ENCODE measurements around the gene COLEC11. TPM values are rescaled to one million over a fixed set of nuclear protein-coding genes. Genes with fewer than 3 reads are reported as not detected.

The COLEC11 gene
- polyA plus RNA-seq, 1 donor (not counting 4 experiments of a cell fraction or from before 2014, with no cell fraction given), result not detected

DNA sequence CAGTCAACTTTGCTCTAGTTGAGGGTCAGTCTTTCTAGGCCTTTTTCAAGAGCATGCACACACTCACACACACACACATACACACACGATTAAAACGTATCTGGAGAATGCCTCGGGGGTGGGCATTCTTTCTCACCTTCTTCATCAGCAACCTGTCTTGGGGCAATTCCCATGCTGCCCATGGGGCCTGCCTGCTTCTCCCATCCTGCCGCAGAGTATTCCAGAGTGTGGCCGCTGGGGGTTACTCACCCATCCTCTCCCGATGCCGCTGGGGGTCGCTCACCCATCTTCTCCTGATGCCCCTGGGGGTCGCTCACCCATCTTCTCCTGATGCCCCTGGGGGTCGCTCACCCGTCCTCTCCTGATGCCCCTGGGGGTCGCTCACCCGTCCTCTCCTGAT, 52.3 kb downstream of the COLEC11 start:
- no peak for DNase-seq (ENCODE audit: low read depth, low spot score)
- H3K4me1 ChIP-seq (ENCODE audit: control insufficient read depth, extremely low read depth, insufficient read depth, low read length), result peaks cover 7% of the 10 kb centered on the region
- no peak overlapping the region for H3K4me2 ChIP-seq (ENCODE audit: control insufficient read depth, extremely low read depth, insufficient read depth, low read depth, low read length)
- no peak for TF ChIP-seq EZH2 (IDR thresholded peaks at IDR 0.05; ENCODE audit: low read length)
- TF ChIP-seq, protein P1, sequence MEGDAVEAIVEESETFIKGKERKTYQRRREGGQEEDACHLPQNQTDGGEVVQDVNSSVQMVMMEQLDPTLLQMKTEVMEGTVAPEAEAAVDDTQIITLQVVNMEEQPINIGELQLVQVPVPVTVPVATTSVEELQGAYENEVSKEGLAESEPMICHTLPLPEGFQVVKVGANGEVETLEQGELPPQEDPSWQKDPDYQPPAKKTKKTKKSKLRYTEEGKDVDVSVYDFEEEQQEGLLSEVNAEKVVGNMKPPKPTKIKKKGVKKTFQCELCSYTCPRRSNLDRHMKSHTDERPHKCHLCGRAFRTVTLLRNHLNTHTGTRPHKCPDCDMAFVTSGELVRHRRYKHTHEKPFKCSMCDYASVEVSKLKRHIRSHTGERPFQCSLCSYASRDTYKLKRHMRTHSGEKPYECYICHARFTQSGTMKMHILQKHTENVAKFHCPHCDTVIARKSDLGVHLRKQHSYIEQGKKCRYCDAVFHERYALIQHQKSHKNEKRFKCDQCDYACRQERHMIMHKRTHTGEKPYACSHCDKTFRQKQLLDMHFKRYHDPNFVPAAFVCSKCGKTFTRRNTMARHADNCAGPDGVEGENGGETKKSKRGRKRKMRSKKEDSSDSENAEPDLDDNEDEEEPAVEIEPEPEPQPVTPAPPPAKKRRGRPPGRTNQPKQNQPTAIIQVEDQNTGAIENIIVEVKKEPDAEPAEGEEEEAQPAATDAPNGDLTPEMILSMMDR (optimal IDR thresholded peaks at IDR 0.05 in 1 of 3, IDR thresholded peaks at IDR 0.05 in 1 of 3, conservative IDR thresholded peaks at IDR 0.05 in 1 of 3; ENCODE audit: extremely low read depth in 1 of 3, insufficient read depth in 2 of 3, low read length in 3 of 3), result no peak
- no peak overlapping the region for H3K4me3 ChIP-seq (ENCODE audit: control insufficient read depth in 2 of 3, extremely low read depth in 1 of 3, insufficient read depth in 2 of 3, low read depth in 1 of 3, low read length in 3 of 3)
- no peaks in the 10 kb centered on the region for H3K9me1 ChIP-seq (ENCODE audit: control insufficient read depth, extremely low read depth, insufficient read depth, low read length)
- no peak overlapping the region for H3K27ac ChIP-seq (ENCODE audit: control insufficient read depth, insufficient read depth, low read length)
- no peaks in the 10 kb centered on the region for H3K9me3 ChIP-seq (ENCODE audit: control insufficient read depth, low read depth, low read length)
- H3K27me3 ChIP-seq (ENCODE audit: control insufficient read depth, extremely low read depth, insufficient read depth, low read length), result peaks cover 7% of the 10 kb centered on the region
- no peak for FAIRE-seq
- H2AFZ ChIP-seq (ENCODE audit: control insufficient read depth, low read length), result no peak overlapping the region
- H3K36me3 ChIP-seq (ENCODE audit: control insufficient read depth in 2 of 2, extremely low read depth in 1 of 2, insufficient read depth in 2 of 2, low read length in 2 of 2), result no peaks in the 10 kb centered on the region
- H4K20me1 ChIP-seq (ENCODE audit: control insufficient read depth, extremely low read depth, insufficient read depth, low read length), result no peaks in the 10 kb centered on the region
- H3K9ac ChIP-seq (ENCODE audit: control insufficient read depth, extremely low read depth, insufficient read depth, low read length), result no peak overlapping the region
- dilution Hi-C loops (cut with MboI; ENCODE audit: extremely low pct_ligation_motif_present, low sequenced_read_pairs), result no loop called here
- no peaks in the 10 kb centered on the region for H3K79me2 ChIP-seq (ENCODE audit: control insufficient read depth, insufficient read depth, low read length)

DNA sequence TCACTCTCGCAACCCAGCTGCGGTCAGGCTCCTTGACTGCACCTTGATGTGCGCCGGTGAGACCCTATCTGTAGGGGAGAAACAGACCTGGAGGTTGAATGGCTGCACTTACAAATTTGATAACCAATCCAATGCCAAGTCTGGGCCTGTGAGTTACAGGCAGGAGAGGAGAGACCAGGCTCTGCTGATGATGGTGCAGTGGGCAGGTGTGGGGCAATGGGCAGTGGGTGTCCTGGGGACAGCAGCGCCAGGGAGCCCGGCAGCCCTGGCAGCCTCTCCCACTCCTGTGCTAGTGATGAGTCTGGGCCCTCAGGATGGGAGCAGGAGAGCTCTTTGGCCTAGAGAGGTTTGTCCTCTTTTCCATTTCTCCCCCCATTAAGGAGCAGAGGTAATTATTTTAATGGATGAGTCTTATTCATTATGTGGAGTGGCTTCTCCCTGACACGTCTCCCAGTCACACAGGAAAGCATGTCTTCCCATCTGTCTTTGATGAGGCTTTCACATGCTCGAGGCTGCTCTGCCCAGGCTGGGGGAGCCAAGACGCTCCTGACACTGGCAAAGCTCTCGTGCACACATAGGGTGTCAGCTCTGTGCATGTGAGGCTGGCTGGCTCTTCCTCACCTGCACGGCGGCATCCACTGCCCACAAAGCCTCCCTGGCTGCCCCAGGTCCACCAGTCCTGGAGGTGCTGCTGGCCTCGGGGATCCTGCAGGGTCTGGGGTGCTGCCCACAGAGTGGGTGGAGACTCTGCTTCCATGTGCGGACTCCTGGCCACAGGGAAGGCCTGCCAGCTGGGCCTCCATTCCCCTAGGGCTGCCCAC, 53.1 kb downstream of the COLEC11 start:
- no peaks in the 10 kb centered on the region for H3K9me3 ChIP-seq (ENCODE audit: control insufficient read depth, low read depth, low read length)
- no peak overlapping the region for H3K9ac ChIP-seq (ENCODE audit: control insufficient read depth, extremely low read depth, insufficient read depth, low read length)
- peaks cover 7% of the 10 kb centered on the region for H3K27me3 ChIP-seq (ENCODE audit: control insufficient read depth, extremely low read depth, insufficient read depth, low read length)
- H3K4me2 ChIP-seq (ENCODE audit: control insufficient read depth, extremely low read depth, insufficient read depth, low read depth, low read length), result no peak overlapping the region
- dilution Hi-C loops (cut with MboI; ENCODE audit: extremely low pct_ligation_motif_present, low sequenced_read_pairs), result no loop called here
- H4K20me1 ChIP-seq (ENCODE audit: control insufficient read depth, extremely low read depth, insufficient read depth, low read length), result no peaks in the 10 kb centered on the region
- DNase-seq (ENCODE audit: low read depth, low spot score), result no peak
- FAIRE-seq, result no peak
- no peak overlapping the region for H3K4me3 ChIP-seq (ENCODE audit: control insufficient read depth in 2 of 3, extremely low read depth in 1 of 3, insufficient read depth in 2 of 3, low read depth in 1 of 3, low read length in 3 of 3)
- peaks cover 7% of the 10 kb centered on the region for H3K4me1 ChIP-seq (ENCODE audit: control insufficient read depth, extremely low read depth, insufficient read depth, low read length)
- no peak overlapping the region for H2AFZ ChIP-seq (ENCODE audit: control insufficient read depth, low read length)
- no peaks in the 10 kb centered on the region for H3K9me1 ChIP-seq (ENCODE audit: control insufficient read depth, extremely low read depth, insufficient read depth, low read length)
- no peak overlapping the region for H3K27ac ChIP-seq (ENCODE audit: control insufficient read depth, insufficient read depth, low read length)
- TF ChIP-seq, protein P1 (optimal IDR thresholded peaks at IDR 0.05 in 1 of 3, IDR thresholded peaks at IDR 0.05 in 1 of 3, conservative IDR thresholded peaks at IDR 0.05 in 1 of 3; ENCODE audit: extremely low read depth in 1 of 3, insufficient read depth in 2 of 3, low read length in 3 of 3), result no peak
- no peak for TF ChIP-seq EZH2 (IDR thresholded peaks at IDR 0.05; ENCODE audit: low read length)
- H3K79me2 ChIP-seq (ENCODE audit: control insufficient read depth, insufficient read depth, low read length), result no peaks in the 10 kb centered on the region
- H3K36me3 ChIP-seq (ENCODE audit: control insufficient read depth in 2 of 2, extremely low read depth in 1 of 2, insufficient read depth in 2 of 2, low read length in 2 of 2), result no peaks in the 10 kb centered on the region

All from keratinocyte (primary cell).